CD4-positive, alpha-beta T cell treated with Interleukin-2 at 100 ng/mL for 4 hours (primary cell): ENCODE measurements around the gene NOL4L.
A peak's percentile ranks its signal among the peaks of the same experiment; 100 is the strongest.

Experiments used
- DNase-seq: peaks from one replicate; pipeline ENCODE4 v3.0.0-alpha.2; 2020; ENCODE audit warnings: low spot score

Gene NOL4L

DNA sequence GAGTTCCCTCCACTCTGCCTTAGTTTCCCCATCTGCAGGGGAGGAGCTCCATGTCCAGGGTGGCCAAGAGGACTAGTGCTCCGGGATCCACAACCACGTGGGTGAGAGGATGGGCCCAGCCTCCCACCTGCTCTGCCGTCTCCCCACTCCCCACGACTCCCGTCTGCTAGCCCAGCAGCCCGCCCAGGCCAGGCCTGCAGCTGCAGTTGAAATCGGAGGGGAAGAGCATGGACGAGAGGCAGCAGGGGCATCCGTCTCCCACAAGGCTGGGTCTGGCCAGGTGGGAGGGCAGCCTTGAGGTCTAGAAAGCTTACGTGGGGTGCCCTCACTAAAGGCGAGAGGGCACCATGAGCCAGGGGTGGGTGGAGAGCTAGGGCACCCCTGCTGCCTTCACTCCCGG lies 8.6 kb downstream of the NOL4L start:
- DNase-seq: no peak

DNA sequence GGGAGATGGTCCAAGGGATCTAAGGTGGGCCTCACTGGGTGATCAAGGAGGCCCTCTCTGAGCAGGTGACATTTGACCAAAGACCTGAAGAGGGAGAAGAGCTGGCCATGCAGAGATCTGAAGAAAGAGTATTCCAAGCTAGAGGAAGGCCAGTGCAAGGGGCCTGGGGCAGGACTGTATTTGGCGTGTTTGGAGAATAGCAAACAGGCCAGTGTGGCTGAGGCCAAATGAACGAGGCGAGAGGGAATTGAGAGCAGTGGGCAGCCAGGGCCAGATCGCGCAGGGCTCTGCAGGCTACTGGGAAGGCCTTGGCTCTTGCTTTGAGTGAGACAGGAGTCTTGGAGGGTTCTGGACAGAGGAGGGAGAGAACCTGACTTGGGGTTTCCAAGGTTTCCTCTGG lies 9.3 kb downstream of the NOL4L start:
- DNase-seq: no peak

DNA sequence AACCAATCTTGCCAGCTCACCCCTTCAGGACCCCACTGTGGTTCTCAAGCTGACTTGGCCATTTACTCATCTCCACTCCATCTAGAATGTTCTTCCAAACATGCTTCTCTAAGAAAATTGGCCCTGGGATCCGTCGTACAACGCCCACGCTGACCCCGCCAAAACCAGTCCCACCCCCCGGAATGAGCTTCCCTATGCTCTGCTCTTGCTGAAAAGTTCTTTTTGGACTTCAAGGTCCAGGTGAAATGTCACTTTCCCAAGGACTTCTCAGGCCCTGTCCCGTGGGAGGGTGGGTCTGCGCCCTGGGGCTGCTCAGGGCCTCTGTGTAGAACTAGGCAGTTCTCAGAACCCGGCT lies 9.9 kb downstream of the NOL4L start:
- DNase-seq: no peak

DNA sequence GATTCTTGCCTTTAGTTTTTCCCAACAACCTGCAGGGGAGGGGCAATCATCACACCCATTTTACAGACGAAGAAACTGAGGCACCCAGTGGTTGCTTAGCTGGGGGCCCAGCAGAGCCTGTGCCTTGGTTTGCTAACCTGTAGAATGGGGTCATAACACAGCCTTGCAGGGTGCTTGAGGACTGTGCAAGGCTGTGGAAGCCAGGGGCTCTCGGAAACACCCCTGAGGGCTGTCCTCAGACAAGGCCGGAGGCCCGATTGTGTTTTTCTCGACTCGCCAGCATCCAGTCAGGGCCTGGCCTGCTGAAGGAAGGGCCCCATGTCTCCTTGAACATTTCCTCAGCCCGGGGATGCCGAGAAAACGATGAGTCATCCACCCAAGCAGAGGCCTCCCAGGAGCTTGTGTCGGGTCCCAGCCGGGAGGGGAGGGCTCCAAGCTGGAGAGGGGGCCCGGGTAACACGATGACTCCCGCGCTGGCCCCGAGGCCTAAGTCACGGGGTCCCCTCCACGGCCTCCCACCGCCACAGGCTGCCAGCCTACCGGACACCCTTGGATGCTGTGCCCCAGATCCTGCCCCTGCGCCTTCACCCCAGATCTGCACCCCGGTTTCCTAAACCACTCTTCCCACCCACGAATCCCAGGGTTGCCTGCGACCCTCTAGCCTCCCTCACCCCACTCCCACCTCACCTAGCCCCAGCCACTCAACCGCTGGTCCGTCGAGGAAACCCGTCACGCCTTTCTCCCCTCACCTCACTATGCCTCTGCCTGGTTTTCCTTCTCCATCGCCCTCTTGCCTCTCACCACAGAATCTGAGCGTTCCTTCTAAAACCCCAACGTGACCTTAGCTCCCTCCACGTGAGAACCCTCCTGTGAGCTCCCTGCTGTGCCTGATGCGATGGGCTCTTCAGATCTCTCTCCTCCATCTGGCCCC lies 10.6 kb downstream of the NOL4L start:
- DNase-seq: peak; percentile 42

DNA sequence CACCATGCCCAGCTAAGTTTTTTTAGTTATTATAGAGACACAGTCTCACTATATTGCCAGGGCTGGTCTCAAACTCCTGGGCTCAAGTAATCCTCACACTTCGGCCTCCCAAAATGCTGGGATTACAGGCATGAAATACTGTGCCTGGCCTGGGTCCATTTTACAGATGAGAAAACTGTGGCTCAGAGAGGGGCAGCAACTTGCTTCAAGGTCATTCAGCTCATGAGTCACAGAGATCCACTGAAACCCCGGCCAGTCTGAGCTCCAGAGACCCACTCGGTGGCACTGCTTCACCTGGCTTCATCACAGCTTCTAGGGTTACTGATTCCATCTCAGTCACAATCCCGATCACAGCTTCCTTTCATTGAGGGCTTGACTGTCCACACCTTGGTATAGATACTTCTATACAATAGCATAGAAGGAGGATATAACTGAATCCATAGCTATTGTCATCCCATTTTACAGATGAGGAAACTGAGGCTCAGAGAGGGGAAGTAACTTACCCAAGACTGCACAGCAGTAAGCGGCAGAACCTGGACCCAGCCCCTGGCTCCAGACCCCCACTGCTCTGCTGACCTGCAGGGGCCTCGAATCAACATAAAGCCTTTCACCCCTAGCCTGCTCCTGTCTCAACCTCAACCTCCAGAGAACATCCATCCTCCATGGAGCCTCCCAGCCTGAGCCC lies 11.8 kb downstream of the NOL4L start:
- no peak for DNase-seq

DNA sequence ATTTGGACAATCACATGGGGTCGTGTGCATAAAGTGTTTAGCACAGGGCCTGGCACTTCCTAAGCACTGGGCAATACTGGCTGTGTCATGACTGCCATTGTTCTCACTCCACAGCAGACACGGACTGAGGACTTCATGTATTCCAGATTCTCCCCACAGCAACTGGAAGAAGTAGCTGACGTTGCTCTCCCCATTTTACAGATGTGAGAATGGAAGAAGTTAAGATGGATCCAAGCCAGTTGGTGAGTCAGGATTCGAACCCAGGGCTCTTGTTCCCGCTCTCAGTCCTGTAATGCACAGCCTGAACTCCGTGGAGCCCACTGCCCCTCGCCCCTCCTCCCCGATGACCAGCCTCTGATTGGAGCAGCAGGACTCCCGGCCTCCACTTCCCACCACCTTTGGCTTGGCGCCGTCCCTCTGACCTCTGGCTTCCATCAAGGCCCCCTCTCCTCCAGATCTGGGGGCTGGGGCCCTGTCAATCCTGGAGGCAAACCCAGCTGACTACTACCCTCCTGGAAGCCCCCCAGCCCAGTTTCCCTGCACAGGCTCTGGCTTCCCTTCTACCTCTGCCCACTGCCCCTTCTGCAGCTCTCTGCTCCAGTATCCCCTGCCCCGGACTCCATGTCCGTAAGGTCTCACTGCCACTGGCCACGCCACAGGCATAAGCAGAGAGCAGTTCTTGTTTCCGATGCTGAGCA lies 12.7 kb downstream of the NOL4L start:
- DNase-seq: no peak

DNA sequence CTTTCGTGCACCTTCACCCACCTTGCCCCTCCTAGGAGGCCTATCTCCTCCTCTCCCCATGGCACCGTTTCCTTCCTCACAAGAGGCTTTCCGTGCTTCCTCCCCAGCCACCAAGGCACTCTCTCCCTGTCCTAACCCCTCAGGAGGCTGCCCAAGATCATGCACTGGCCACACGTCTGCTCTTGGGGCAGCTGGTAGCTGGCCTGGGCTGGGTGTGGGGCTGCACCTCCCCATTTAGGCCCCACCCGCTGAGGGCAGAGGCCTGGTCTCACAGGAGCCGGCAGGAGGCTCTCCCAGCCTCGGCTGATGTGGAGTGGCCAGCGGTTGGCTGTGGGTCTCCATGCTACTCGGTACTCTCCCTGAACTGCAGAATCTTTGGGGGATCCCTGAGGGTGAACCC lies 13.6 kb downstream of the NOL4L start:
- DNase-seq: no peak

DNA sequence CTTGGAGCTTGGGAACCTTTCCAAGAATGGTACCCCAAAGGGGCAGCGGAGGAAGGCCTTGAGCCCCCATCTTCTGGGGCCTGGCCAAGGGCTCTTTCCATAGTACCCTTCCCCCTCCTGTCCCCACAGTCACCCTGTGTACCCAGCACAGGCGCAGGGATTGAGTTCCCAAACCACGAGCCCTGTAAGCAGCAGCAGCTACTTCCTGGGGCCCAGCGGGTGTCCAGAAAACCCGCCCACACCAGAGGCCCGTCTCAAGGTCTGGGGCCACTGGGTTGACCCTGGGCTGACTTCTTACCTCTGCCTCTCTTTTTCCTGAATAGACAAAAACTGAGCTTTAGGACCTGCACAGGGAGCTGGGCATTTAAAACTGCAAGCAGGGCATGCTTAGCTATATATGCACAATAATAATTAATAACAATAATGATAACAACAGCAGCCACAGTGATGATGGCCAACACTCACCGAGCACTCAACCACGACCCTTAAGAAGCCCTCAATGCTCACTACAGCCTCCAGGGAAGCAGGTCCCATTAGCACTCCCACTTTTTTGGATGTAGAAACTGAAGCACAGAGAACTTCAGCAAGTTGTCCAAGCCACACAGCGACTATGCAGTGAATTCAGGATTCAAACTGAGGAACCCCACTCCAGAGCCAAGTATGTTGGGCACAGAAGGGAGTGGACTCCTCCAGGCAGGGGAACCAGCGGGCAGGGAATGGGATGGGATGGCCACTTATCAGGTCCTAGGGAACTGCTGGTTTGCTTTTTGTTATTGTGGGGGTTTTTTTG lies 14.5 kb downstream of the NOL4L start:
- no peak for DNase-seq

DNA sequence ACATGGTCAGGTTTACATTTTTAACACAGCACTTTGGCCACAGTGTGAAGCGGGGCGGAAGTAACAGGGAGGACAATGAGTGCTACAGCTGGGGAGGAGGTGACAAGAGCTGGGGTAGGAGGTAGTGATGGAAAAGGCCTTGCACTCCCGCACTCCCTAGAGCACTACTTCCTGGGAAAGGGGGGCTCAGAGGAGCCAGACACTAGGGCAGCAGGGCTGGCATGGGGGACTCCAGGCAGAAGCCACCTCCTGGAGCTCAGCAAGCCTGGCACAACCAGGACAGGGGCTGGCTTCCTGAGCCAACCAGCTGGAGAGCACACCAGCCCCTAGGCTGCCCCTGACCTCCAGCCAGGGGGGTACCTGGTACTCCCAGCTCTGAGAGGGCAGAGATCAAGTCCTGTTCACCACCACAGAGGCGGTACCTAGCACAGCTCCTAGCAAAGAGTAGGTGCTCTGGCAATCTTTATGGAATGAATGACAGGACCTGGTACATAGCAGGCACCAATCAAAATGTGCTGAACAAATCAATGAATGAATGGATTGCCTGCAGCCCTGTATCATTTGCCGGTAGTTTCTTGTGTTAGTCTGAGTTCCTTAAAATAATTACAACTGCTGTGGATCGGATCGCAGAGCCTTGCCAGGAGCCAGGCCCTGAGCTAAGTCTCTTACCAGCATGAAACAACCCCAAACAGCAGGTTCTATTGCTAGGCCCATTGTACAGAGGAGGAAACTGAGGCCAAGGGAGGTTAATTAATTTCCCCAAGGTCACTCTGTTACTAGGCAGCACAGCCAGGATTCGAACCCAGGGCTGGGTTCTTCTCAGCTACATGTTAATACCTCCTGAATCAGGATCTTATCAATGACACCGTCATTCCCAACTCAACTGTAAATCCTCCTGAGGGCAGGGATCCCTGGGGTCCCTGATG lies 15.5 kb downstream of the NOL4L start:
- no peak for DNase-seq

DNA sequence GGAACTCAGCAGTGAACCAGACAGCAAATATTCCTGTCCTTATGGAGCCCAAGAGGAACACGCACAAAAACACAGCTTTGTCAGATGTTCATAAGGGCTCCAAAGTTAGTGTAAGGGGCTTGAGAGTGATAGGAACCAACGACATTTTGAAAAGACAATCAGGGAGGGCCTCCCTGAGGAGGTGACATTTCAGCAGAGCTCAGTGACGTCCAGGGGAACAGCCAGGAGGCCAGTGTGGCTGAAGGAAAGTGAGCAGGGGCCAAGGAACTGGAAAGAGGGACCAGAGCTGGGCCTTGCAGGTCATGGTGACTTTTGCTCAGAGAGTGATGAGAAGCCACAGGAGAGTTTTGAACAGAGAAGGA lies 16.1 kb downstream of the NOL4L start:
- no peak for DNase-seq

DNA sequence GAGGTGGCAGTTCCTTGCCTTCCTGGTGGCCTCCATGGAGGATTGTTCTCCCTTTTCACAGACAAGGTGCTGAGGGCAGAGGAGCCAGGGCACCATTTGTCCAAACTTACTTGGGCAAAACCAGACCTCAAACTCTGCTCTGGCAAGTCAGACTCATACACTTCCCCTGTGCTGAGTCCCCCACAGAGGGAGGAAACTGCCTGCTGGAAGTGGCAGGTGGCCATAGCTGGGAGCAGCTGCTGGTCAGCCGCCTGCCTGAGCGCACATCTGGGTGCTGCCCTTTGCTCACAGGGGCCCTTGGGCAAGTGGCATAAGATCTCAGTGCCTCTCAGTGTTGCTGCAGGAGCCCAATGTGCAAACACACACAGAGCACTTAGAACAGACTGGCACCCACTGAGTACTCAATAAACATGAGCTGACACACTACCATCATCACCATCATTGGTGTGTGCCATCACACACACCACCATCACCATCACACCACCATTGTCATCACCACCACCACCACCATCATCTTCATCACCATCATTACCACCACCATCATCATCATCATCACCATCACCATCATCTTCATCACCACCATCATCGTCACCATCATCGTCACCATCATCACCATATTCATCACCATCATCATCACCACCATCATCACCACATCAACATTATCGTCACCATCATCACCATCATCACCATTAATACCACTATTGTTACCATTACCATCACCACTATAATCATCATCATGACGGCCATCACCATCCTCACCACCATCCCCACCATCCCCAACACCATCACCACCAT lies 17.6 kb downstream of the NOL4L start:
- DNase-seq: no peak

DNA sequence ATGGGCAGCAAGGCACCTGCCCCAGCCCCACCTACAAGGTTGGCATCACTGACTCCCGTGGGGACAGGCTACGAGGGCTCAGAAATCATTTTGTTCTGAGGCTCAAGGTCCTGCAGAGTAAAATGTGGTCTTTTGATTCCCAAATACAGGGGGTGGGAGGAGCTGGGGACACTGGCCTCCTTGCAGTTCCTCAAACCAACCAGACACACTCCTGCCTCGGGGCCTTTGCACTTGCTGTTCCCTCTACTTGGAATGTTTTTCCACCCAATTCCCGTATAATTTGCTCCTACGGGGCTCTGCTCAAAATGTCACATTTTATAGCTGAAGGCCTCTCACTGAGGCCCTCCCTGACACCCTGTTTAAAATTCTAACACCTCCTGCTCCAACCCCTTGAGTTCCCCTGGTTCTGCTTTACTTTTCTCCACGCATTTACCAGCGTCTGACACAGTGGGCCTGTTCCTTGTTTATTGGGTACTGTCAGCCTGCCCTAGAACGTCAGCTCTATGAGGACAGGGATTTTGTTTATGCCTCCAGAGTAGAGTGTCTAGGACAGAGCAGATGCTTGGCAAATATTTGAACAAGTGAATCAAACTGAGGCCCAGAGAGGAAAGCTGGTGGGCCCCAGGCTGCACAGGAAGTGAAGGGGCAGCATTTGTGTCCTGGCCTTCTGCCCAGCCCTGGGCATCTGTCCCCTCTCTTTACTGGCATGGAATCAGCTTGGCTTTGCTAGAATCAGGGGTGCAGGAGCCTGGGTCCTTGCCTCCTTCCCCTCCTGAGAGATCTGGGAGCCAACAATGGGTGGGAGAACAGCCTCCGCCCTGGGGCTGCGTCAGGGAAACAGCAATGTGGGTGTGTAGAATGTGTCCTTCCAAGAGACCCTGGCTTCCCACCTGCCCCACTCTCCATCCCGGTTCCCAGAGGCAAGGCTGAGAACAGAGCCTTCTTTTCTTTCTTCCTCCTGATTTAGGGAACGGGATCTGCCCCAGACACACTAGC lies 18.5 kb downstream of the NOL4L start:
- no peak for DNase-seq

DNA sequence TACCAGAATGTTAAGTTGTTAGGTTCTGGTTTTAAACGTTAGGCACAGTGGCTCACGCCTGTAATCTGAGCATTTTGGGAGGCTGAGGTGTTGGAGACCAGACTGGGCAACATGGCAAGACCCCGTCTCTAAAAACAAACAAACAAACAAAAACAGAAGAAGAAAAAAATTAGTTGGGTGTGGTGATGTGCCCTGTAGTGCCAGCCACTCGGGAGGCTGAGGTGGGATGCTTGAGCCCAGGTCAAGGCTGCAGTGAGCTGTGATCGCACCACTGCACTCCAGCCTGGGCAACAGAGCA lies 19.4 kb downstream of the NOL4L start:
- DNase-seq: no peak

DNA sequence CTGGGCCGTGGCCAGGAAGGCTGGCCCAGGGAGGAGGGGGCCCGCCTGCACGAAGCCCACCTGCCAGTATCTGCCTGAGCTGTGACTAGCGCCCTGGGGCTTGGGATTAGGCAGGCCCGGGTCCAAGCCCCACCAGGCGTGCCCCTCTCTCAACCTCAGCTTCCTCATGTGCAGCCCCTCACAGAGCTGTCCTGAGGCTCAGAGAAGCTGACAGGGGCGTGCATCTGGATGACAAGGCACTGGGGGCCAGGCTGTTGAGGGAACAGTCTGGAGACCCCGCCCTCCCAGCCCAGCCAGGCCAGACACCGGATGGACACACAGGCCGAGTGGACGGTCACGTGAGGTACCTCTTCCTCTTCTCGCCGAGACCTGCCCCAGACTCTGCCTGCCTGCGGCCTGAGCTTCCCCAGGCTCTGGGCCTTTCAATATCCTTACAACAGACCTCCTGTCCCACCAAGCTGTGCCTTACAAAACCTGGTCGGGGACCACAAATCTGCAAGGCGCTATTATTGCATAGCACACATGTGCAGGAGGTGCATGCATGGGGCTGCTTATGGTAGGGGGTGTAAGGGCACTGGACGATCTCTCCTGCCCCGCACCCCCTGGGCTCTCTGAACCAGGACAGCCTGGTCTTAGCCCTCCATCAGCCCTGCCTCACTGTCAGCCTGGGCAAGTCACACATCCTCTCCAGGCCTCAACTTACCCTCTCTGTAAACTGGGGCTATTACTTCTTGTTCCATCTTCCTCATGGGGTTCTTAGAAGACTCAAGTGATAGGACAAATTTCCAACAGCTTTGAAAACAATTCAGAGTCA lies 20.0 kb downstream of the NOL4L start:
- DNase-seq: no peak

DNA sequence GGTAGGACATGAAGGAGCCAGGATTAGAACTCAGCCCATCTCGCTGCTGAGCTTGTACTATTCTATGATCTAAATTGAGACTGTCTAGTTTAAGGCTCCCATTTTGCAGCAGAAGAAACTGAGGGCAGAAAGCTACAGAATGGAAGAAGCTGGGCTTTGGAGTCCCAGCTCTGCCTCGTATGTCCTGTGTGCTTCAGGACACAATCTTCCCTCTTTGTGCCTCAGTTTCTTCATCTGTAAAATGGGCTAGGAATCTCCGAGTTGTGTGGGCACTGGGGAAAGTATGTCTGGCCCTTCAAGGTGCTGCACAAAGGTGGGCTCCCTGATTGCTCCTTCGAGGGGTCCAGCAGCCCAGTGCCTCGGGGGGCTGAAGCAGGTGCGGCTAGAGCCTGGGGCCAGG lies 20.7 kb downstream of the NOL4L start:
- no peak for DNase-seq

DNA sequence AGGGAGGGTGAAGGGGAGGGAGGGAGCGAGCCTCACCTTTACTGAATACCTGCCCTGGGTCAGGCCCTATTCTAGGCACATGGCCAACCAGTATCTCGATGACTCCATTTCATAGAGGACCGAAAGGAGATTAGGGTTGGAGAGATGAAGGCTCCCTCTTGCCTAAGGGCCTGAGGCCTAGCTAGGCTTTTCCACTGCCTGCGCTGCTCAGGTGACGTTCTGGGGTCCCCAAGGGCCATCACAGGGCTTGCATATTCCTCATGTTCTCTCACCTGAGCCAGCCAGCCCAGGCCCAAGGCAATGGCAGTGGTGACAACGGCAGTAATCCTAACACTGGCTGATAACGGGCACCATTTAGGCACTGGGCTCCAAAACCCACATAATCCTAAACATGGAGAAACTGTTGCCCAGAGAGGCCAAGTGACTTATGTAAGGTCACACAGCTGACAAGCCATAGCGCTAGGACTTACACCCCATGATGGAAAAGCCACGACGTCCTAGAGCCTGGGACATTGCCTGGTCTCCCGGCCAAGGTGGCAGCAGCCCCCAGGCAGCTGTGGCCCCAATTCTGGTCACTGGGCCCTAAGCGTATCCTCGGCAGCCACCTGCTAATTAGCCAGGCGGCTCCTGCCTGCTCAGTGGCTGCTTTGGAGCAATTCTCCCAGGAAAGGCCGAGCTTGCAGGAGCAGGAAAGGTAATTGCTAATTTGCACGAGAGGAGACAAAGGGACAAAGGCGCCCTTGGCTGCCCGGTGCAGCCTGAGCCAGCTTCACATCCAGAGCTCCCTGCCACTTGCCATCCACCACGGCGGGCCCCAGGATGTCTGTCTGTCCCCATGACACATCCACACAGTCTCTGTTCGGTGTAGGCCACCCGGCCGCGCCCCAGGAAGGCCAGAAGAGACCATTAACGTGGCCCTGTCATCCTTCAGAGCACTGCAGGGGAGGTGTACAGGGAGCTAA lies 21.5 kb downstream of the NOL4L start:
- DNase-seq: no peak

DNA sequence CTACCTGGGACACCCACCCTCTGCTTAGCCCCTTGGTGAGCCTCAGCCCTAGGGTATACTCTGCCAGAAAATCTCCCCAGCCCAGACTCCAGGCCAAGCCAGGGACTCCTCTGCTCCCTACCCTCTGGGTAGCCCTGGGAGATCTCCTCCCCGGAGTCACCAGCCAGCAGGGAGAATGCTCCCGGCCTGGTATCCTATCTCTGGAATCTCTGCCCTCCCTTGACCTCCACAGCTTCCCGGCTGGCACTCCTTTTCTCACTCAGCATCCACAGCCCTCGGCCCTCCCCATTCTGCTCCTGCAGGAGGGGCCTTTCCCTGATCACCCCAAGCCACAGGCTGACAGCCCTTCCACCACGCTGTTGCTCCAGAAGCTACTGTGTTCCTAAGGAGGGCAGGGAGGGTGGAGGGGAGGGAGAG lies 22.6 kb downstream of the NOL4L start:
- no peak for DNase-seq
